ENCODE data around the gene KANSL2. TPM values are rescaled to one million over a fixed set of nuclear protein-coding genes. Genes with fewer than 3 reads are reported as not detected.
A peak's percentile ranks its signal among the peaks of the same experiment; 100 is the strongest.

The KANSL2 gene
- polyA plus RNA-seq, 2 of the 4 experiments (the other 2 are of a cell fraction) = 30.3 to 62.8 TPM

- peak; percentile 98 to 99 for ATAC-seq
- Histone ChIP-seq H3K9me3 (peaks cover 19% of the 10 kb centered on the region), H3K27ac (peak within 1 kb of the TSS; percentile 93), H3K4me1 (peaks cover 18% of the 10 kb centered on the region), H3K4me3 (peak within 1 kb of the TSS; percentile 72), H3K4me2 (peak within 1 kb of the TSS; percentile 91)
- ChIA-PET CTCF (interaction anchor here (1.0 to 1.5 kb wide), 4 partner anchors 31 to 174 kb away, joined by 3 to 4 read pairs (median 4); no protein-coding TSS in a partner anchor), POLR2A (interaction anchor here (0.5 to 1.0 kb wide), 2 partner anchors 9 to 37 kb away, joined by 3 to 5 read pairs; no protein-coding TSS in a partner anchor)
- DNase-seq (ENCODE audit: low read depth in 1 of 2, low spot score in 1 of 2) = peak; percentile 100
- FAIRE-seq = peak; percentile 78
- 2% methylated on average over 58 of the region's 61 CpGs for WGBS (ENCODE audit: missing lambda C conversion rate)
- TF ChIP-seq ZFP36 (IDR thresholded peaks at IDR 0.05; ENCODE audit: borderline replicate concordance, partially characterized antibody) (no peak), NFE2L2 (conservative IDR thresholded peaks at IDR 0.05; ENCODE audit: low read length) (no peak), EP300 (IDR thresholded peaks at IDR 0.05) (no peak), KDM1A (IDR thresholded peaks at IDR 0.05; ENCODE audit: low read depth) (no peak), EHMT2 (IDR thresholded peaks at IDR 0.05; ENCODE audit: low read depth) (no peak), FOXS1 (CRISPR knock-in tag; IDR thresholded peaks at IDR 0.05) (0 out of 2 replicates have a peak, but pooled peaks have one; percentile 22), CHD4 (IDR thresholded peaks at IDR 0.05; ENCODE audit: borderline replicate concordance) (no peak), SMC3 (IDR thresholded peaks at IDR 0.05) (no peak), POLR2A (IDR thresholded peaks at IDR 0.05; ENCODE audit: low read length) (peak; percentile 70), TP53 (CRISPR knock-in tag; IDR thresholded peaks at IDR 0.05) (peak; percentile 86; the same call in 1 of the 2 replicates), ESRRA (IDR thresholded peaks at IDR 0.05; ENCODE audit: borderline replicate concordance, low read length) (no peak), JUN (IDR thresholded peaks at IDR 0.05) (peak; percentile 54 to 78; a peak in 4 of 5 replicates), PBX3 (IDR thresholded peaks at IDR 0.05) (0 out of 2 replicates have a peak, but pooled peaks have one; percentile 17), RFX5 (IDR thresholded peaks at IDR 0.05) (no peak), ZC3H11A (IDR thresholded peaks at IDR 0.05) (no peak), NPAS2 (CRISPR knock-in tag; IDR thresholded peaks at IDR 0.05; ENCODE audit: borderline replicate concordance) (no peak), HOXA7 (CRISPR knock-in tag; IDR thresholded peaks at IDR 0.05) (no peak), GATA3 (IDR thresholded peaks at IDR 0.05; ENCODE audit: borderline replicate concordance) (peak; percentile 16; the same call in 1 of the 2 replicates), ZNF302 (CRISPR knock-in tag; IDR thresholded peaks at IDR 0.05) (no peak), HDAC2 (IDR thresholded peaks at IDR 0.05) (no peak), TFCP2L1 (CRISPR knock-in tag; IDR thresholded peaks at IDR 0.05) (no peak), KDM5A (IDR thresholded peaks at IDR 0.05) (peak; percentile 61), CEBPB (IDR thresholded peaks at IDR 0.05) (no peak), REST (IDR thresholded peaks at IDR 0.05) (peak; percentile 91), E2F6 (IDR thresholded peaks at IDR 0.05; ENCODE audit: borderline replicate concordance, low read depth) (peak; percentile 91)
- TF ChIP-seq, protein P1, sequence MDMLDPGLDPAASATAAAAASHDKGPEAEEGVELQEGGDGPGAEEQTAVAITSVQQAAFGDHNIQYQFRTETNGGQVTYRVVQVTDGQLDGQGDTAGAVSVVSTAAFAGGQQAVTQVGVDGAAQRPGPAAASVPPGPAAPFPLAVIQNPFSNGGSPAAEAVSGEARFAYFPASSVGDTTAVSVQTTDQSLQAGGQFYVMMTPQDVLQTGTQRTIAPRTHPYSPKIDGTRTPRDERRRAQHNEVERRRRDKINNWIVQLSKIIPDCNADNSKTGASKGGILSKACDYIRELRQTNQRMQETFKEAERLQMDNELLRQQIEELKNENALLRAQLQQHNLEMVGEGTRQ (IDR thresholded peaks at IDR 0.05) = peak; percentile 99
- TF ChIP-seq, protein P2, sequence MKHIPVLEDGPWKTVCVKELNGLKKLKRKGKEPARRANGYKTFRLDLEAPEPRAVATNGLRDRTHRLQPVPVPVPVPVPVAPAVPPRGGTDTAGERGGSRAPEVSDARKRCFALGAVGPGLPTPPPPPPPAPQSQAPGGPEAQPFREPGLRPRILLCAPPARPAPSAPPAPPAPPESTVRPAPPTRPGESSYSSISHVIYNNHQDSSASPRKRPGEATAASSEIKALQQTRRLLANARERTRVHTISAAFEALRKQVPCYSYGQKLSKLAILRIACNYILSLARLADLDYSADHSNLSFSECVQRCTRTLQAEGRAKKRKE (CRISPR knock-in tag; IDR thresholded peaks at IDR 0.05; ENCODE audit: low read depth) = peak; percentile 74; the same call in 1 of the 2 replicates
- TF ChIP-seq, protein P3, sequence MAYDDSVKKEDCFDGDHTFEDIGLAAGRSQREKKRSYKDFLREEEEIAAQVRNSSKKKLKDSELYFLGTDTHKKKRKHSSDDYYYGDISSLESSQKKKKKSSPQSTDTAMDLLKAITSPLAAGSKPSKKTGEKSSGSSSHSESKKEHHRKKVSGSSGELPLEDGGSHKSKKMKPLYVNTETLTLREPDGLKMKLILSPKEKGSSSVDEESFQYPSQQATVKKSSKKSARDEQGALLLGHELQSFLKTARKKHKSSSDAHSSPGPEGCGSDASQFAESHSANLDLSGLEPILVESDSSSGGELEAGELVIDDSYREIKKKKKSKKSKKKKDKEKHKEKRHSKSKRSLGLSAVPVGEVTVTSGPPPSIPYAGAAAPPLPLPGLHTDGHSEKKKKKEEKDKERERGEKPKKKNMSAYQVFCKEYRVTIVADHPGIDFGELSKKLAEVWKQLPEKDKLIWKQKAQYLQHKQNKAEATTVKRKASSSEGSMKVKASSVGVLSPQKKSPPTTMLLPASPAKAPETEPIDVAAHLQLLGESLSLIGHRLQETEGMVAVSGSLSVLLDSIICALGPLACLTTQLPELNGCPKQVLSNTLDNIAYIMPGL (CRISPR knock-in tag; IDR thresholded peaks at IDR 0.05; ENCODE audit: borderline replicate concordance) = no peak
- TF ChIP-seq, protein P4, sequence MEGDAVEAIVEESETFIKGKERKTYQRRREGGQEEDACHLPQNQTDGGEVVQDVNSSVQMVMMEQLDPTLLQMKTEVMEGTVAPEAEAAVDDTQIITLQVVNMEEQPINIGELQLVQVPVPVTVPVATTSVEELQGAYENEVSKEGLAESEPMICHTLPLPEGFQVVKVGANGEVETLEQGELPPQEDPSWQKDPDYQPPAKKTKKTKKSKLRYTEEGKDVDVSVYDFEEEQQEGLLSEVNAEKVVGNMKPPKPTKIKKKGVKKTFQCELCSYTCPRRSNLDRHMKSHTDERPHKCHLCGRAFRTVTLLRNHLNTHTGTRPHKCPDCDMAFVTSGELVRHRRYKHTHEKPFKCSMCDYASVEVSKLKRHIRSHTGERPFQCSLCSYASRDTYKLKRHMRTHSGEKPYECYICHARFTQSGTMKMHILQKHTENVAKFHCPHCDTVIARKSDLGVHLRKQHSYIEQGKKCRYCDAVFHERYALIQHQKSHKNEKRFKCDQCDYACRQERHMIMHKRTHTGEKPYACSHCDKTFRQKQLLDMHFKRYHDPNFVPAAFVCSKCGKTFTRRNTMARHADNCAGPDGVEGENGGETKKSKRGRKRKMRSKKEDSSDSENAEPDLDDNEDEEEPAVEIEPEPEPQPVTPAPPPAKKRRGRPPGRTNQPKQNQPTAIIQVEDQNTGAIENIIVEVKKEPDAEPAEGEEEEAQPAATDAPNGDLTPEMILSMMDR (IDR thresholded peaks at IDR 0.05) = no peak
Observed at GRCh38 chr12:48716493-48717251, 34.6 kb upstream of the KANSL2 start, which contains the start of gene CCNT1. TSS of gene CCNT1 (minus strand) at chr12:48716707. CDS start at chr12:48716675, 32 bp downstream.

Data from A549 (cell line).